ENCODE results near the gene LRCH4.

DNA sequence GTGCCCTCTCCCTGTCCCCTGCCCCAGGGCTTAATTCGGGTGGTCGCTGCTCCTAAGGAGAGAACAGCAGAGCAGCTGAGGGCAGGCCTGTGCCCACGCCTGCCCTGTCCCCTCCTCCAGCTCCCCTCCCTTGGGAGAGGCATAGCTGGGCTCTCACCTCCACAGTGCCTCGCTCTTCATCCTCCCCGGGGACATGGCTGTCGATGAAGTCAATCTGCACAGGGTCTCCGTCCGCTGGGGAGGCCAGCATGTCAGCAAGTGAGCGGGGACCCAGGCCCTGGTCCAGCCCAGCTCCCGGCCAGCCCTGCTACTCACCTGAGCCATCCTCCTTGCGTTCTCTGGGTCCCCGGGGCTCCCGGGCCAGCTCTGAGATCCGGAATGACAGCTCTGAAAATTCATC lies 8.4 kb downstream of the LRCH4 start:
- TF ChIP-seq, protein P1, sequence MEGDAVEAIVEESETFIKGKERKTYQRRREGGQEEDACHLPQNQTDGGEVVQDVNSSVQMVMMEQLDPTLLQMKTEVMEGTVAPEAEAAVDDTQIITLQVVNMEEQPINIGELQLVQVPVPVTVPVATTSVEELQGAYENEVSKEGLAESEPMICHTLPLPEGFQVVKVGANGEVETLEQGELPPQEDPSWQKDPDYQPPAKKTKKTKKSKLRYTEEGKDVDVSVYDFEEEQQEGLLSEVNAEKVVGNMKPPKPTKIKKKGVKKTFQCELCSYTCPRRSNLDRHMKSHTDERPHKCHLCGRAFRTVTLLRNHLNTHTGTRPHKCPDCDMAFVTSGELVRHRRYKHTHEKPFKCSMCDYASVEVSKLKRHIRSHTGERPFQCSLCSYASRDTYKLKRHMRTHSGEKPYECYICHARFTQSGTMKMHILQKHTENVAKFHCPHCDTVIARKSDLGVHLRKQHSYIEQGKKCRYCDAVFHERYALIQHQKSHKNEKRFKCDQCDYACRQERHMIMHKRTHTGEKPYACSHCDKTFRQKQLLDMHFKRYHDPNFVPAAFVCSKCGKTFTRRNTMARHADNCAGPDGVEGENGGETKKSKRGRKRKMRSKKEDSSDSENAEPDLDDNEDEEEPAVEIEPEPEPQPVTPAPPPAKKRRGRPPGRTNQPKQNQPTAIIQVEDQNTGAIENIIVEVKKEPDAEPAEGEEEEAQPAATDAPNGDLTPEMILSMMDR (conservative IDR thresholded peaks at IDR 0.05), result no peak
- no peak for TF ChIP-seq ZFX (IDR thresholded peaks at IDR 0.05)

Measured in C4-2B (cell line).